ENCODE data around the gene MPP3.

The MPP3 gene

GRCh38 chr17:43818966-43819365 is 14.0 kb downstream of the MPP3 start:
- DNase-seq (ENCODE audit: low spot score), result no peak
- TF ChIP-seq CTCF (IDR thresholded peaks at IDR 0.05; ENCODE audit: borderline replicate concordance, control extremely low read depth, extremely low read depth, insufficient read depth, missing control alignments), result no peak
- in situ Hi-C loops (cut with MboI; ENCODE audit: low sequenced_read_pairs, unreplicated experiment), result no loop called here

- TF ChIP-seq CTCF (IDR thresholded peaks at IDR 0.05; ENCODE audit: borderline replicate concordance, control extremely low read depth, extremely low read depth, insufficient read depth, missing control alignments), result no peak
- in situ Hi-C loops (cut with MboI; ENCODE audit: low sequenced_read_pairs, unreplicated experiment), result no loop called here
- DNase-seq (ENCODE audit: low spot score), result no peak
Observed at GRCh38 chr17:43817826-43818225, 15.1 kb downstream of the MPP3 start.

GRCh38 chr17:43816336-43817320 is 16.3 kb downstream of the MPP3 start:
- no peak for TF ChIP-seq CTCF (IDR thresholded peaks at IDR 0.05; ENCODE audit: borderline replicate concordance, control extremely low read depth, extremely low read depth, insufficient read depth, missing control alignments)
- in situ Hi-C loops (cut with MboI; ENCODE audit: low sequenced_read_pairs, unreplicated experiment), result no loop called here
- DNase-seq (ENCODE audit: low spot score), result no peak

GRCh38 chr17:43814714-43815113 is 18.2 kb downstream of the MPP3 start:
- no peak for TF ChIP-seq CTCF (IDR thresholded peaks at IDR 0.05; ENCODE audit: borderline replicate concordance, control extremely low read depth, extremely low read depth, insufficient read depth, missing control alignments)
- DNase-seq (ENCODE audit: low spot score), result no peak
- in situ Hi-C loops (cut with MboI; ENCODE audit: low sequenced_read_pairs, unreplicated experiment), result no loop called here

- no peak for TF ChIP-seq CTCF (IDR thresholded peaks at IDR 0.05; ENCODE audit: borderline replicate concordance, control extremely low read depth, extremely low read depth, insufficient read depth, missing control alignments)
- in situ Hi-C loops (cut with MboI; ENCODE audit: low sequenced_read_pairs, unreplicated experiment), result no loop called here
- DNase-seq (ENCODE audit: low spot score), result no peak
Observed at GRCh38 chr17:43814026-43814425, 18.9 kb downstream of the MPP3 start.

- DNase-seq (ENCODE audit: low spot score), result no peak
- no peak for TF ChIP-seq CTCF (IDR thresholded peaks at IDR 0.05; ENCODE audit: borderline replicate concordance, control extremely low read depth, extremely low read depth, insufficient read depth, missing control alignments)
- in situ Hi-C loops (cut with MboI; ENCODE audit: low sequenced_read_pairs, unreplicated experiment), result no loop called here
Observed at GRCh38 chr17:43813386-43813785, 19.6 kb downstream of the MPP3 start.

All from GM13976 (cell line).